Ascending aorta (tissue), 2 donors: Measurements from ENCODE around the gene FAM221B. TPM values are rescaled to one million over a fixed set of nuclear protein-coding genes. Genes with fewer than 3 reads are reported as not detected.

Experiments used
- DNase-seq, 2 donors: peaks; one replicate each; pipeline ENCODE4 v3.0.0-alpha.2; 2019; ENCODE audit warnings: low spot score in 2 of 2
- H3K27ac ChIP-seq, 2 donors: fragments of 200-600 bp; sonication (generic); one replicate each; pipeline ENCODE4 v1.5.1; 2016 to 2017; ENCODE audit warnings: mild to moderate bottlenecking in 1 of 2
- H3K27me3 ChIP-seq: fragments of 200-600 bp; sonication (generic); one replicate; pipeline ENCODE4 v1.5.1; 2017
- H3K36me3 ChIP-seq, 2 donors: fragments of 200-600 bp; sonication (generic); one replicate each; pipeline ENCODE4 v1.5.1; 2016
- H3K4me1 ChIP-seq, 2 donors: fragments of 200-600 bp; sonication (generic); one replicate each; pipeline ENCODE4 v1.5.1; 2016 to 2017; ENCODE audit warnings: mild to moderate bottlenecking in 1 of 2
- H3K4me3 ChIP-seq, 2 donors: fragments of 200-600 bp; sonication (generic); one replicate each; pipeline ENCODE4 v1.5.1; 2016 to 2017; ENCODE audit warnings: mild to moderate bottlenecking in 1 of 2
- H3K9me3 ChIP-seq, 2 donors: fragments of 200-600 bp; sonication (generic); one replicate each; pipeline ENCODE4 v1.5.1; 2016
- intact Hi-C: fragments of 100-400 bp; cut with DNase I; formaldehyde crosslinking; loops from one replicate; pipeline ENCODE4 v1.15.1; 2023
- total RNA-seq: library from RNA; depleted of rRNA; stranded (reverse); fragments of >200 nt; gene quantifications from one replicate; pipeline ENCODE4 v1.1.0, GENCODE V29; 2016
- TF ChIP-seq, protein P1 (sequence below), 3 experiments: fragments of 200-600 bp in 2 of 3; fragments of 450-650 bp in 1 of 3; sonication (generic) in 2 of 3; IDR thresholded peaks; one replicate each; pipeline ENCODE4 v1.5.1; 2016 to 2019; ENCODE audit warnings: antibody characterized with exemption in 3 of 3, mild to moderate bottlenecking in 1 of 3, moderate library complexity in 1 of 3

The FAM221B gene
- total RNA-seq, 1 donor from 2014 or later, result not detected

DNA sequence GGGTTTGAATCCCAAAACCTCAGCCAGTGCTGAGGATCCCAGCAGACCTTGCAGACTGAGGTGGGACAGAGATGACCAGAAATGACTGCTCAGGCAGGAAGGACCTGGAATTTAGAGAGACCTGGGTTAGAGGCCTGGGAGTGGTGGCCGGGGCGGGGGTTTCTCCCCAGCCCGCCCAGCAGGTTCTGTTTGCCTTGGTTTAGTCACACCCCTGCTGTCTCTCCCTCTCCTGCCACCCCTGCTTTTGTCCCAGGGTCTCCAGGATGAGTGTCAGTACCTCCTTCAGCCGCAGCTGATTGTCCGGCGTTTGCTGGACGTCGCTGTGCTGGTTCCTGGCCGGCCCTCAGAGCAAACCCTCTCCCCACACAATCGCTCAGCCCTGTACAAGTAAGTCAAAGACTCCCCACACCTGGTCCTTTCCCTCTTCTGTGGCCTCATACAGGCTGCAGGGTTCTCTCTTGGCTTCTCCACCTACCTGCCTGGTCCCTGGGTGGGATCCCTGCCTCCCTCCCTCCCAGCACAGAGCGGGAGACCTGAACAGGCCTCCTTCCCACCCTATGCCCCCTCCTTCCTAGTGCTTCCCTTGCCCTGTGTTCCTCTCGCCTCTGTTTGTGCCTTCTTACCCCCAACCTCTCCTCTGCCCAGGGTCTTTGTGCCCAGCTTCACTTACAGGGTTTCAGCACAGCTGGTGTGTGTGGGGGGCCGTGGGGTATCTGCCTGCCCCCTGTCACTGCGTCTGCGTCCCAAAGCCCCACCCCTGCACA is 12.5 kb upstream of the FAM221B start:
- DNase-seq, result no peak
- H3K4me3 ChIP-seq, result no peak overlapping the region
- TF ChIP-seq, protein P1, sequence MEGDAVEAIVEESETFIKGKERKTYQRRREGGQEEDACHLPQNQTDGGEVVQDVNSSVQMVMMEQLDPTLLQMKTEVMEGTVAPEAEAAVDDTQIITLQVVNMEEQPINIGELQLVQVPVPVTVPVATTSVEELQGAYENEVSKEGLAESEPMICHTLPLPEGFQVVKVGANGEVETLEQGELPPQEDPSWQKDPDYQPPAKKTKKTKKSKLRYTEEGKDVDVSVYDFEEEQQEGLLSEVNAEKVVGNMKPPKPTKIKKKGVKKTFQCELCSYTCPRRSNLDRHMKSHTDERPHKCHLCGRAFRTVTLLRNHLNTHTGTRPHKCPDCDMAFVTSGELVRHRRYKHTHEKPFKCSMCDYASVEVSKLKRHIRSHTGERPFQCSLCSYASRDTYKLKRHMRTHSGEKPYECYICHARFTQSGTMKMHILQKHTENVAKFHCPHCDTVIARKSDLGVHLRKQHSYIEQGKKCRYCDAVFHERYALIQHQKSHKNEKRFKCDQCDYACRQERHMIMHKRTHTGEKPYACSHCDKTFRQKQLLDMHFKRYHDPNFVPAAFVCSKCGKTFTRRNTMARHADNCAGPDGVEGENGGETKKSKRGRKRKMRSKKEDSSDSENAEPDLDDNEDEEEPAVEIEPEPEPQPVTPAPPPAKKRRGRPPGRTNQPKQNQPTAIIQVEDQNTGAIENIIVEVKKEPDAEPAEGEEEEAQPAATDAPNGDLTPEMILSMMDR (IDR thresholded peaks at IDR 0.05), result no peak
- H3K27me3 ChIP-seq, result no peaks in the 10 kb centered on the region
- peaks cover 0 to 6% of the 10 kb centered on the region in 2 donors for H3K36me3 ChIP-seq
- no peaks in the 10 kb centered on the region for H3K9me3 ChIP-seq
- H3K27ac ChIP-seq, result no peak overlapping the region
- peaks cover 0 to 17% of the 10 kb centered on the region in 2 donors for H3K4me1 ChIP-seq
- intact Hi-C loops, result no loop called here

DNA sequence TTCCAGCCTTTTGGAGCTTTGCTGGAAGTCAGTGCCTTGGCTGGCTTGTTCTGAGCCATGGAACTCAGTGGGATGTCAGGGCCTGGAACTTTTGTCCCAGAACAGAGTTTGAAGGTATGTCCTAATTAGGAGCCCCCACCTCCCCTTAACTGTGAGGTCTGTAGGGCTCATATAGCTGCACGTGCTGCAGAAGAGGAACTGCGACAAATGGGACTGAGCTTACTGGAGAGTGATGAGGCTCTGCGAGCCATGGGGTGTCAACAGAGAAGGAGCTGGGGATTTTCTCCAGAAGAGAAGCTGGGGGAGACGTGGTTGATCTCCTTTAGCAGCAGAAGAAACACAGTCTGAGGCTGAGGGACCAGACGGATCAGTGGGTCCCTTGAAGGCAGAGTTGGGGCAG is 11.4 kb upstream of the FAM221B start:
- no peak overlapping the region for H3K4me3 ChIP-seq
- no peak for DNase-seq
- TF ChIP-seq, protein P1 (IDR thresholded peaks at IDR 0.05), result no peak
- no peaks in the 10 kb centered on the region for H3K9me3 ChIP-seq
- H3K36me3 ChIP-seq, result peaks cover 0 to 6% of the 10 kb centered on the region in 2 donors
- H3K27ac ChIP-seq, result no peak overlapping the region
- peaks cover 0 to 13% of the 10 kb centered on the region in 2 donors for H3K4me1 ChIP-seq
- intact Hi-C loops, result no loop called here
- H3K27me3 ChIP-seq, result no peaks in the 10 kb centered on the region

DNA sequence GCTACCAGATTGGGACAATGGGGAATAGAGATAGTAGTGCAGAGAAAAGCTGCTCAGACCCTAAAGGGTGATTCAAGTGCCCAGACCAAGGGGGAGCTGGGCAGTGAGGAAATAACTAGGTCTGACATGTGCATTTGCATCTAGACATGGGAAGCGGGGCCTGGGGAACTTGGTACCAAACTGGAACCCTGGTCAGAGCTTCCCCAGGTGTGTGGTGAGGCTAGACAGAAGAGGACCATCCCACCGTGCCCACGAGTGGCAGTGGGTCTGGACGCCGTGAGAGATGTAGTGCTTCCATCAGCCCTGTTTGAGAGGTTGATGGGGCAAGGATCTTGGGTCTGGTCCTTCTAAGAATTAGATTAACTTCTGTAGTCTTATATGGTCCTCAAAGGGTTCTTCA is 8.1 kb upstream of the FAM221B start:
- Histone ChIP-seq H3K27me3 (no peaks in the 10 kb centered on the region), H3K4me1 (peaks cover 0 to 10% of the 10 kb centered on the region in 2 donors), H3K9me3 (no peaks in the 10 kb centered on the region), H3K36me3 (no peaks in the 10 kb centered on the region), H3K27ac (no peak overlapping the region), H3K4me3 (no peak overlapping the region)
- intact Hi-C loops, result no loop called here
- DNase-seq, result no peak
- TF ChIP-seq, protein P1 (IDR thresholded peaks at IDR 0.05), result no peak

DNA sequence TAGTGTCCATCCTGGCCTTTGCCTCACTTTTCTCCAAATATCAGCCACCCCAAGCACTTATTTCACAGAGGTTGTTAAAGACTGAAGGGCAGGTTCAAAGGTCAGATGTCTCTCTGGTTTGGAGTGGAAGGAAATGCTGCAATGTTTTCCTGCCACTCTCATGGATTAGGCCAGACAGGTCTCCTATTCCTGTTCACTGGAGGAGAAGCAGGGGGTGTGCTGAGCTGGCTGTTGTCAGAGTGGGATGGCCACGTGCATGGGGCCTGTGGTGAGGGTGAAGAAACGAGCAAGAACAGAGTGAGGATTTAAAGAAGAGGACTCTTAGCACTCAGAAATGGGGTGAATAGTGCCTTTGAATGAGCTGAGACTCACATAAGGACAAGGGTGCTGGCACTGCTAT is 7.2 kb upstream of the FAM221B start:
- H3K4me1 ChIP-seq, result peaks cover 0 to 16% of the 10 kb centered on the region in 2 donors
- DNase-seq, result no peak
- intact Hi-C loops, result no loop called here
- H3K36me3 ChIP-seq, result no peaks in the 10 kb centered on the region
- H3K4me3 ChIP-seq, result no peak overlapping the region
- H3K27ac ChIP-seq, result peak overlapping the region in 1 of 2 donors; percentile 12
- H3K9me3 ChIP-seq, result no peaks in the 10 kb centered on the region
- H3K27me3 ChIP-seq, result no peaks in the 10 kb centered on the region
- TF ChIP-seq, protein P1 (IDR thresholded peaks at IDR 0.05), result no peak

DNA sequence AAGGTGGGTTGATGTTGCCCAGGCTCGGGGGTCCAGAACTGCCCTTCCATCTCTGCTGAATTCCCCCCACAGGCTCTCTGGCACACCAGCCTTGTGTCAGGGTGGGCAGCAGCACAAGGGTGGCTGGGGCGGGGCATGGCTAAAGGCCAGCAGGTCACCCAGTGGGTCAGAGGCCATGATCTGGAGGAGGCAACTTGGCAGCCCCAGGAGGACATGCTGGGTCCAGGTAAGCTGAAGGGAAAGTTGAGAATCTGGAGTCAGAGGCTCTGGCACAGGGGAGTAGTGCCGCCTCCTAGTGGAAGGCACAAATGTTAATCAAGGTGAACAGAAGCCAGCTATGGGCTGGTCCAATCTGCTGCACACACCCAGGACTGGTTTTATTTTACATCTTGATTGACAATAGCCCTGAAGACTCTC is 6.7 kb upstream of the FAM221B start:
- peak overlapping the region in 1 of 2 donors; percentile 12 for H3K27ac ChIP-seq
- DNase-seq, result no peak
- TF ChIP-seq, protein P1 (IDR thresholded peaks at IDR 0.05), result no peak
- H3K4me3 ChIP-seq, result no peak overlapping the region
- intact Hi-C loops, result no loop called here
- no peaks in the 10 kb centered on the region for H3K36me3 ChIP-seq
- no peaks in the 10 kb centered on the region for H3K9me3 ChIP-seq
- H3K4me1 ChIP-seq, result peaks cover 0 to 20% of the 10 kb centered on the region in 2 donors
- H3K27me3 ChIP-seq, result no peaks in the 10 kb centered on the region
